Endothelial cell of umbilical vein (primary cell): ENCODE measurements around the gene ACR. TPM values are rescaled to one million over a fixed set of nuclear protein-coding genes. Genes with fewer than 3 reads are reported as not detected.

Experiments used
- BruUV-seq: library from RNA; stranded (reverse); fragments of 400-500 nt; replicated peaks from 2 replicates; lab custom pipeline; 2021; lab: Mats Ljungman, UMichigan
- CTCF ChIA-PET: fragments of 300-600, 350-600 bp; sonication (Branson Sonifier 250); formaldehyde crosslinking; loops from one replicate; lab custom pipeline; 2021; ENCODE audit warnings: antibody characterized with exemption, inconsistent platforms; lab: Charles Lee
- POLR2A ChIA-PET: fragments of 300-600, 350-600 bp; sonication (Branson Sonifier 250); formaldehyde crosslinking; loops from one replicate; lab custom pipeline; 2021; ENCODE audit warnings: antibody characterized with exemption, inconsistent platforms; lab: Charles Lee
- DNase-seq: peaks from one replicate; pipeline ENCODE4 v3.0.0-alpha.2; 2011; ENCODE audit warnings: low read depth, low spot score
- FAIRE-seq: peaks from 2 replicates; lab custom pipeline; 2011; peaks lifted over from hg19 to GRCh38; lab: Jason Lieb, UNC
- H2AFZ ChIP-seq: 2 replicates; pipeline ENCODE4 v1.6.0; 2012; ENCODE audit warnings: low read depth, low read length, control low read depth, inconsistent platforms
- H3K27ac ChIP-seq: 2 replicates; pipeline ENCODE4 v1.5.1; 2011; ENCODE audit warnings: low read depth, mild to moderate bottlenecking, control low read depth, low read length, moderate library complexity; ENCODE audit not compliant: insufficient read depth
- H3K27me3 ChIP-seq, 2 experiments: 2 replicates each; pipeline versions ENCODE4 v1.6.0 to v1.6.1; 2011; ENCODE audit warnings: low read length in 2 of 2, mixed read lengths in 1 of 2; ENCODE audit not compliant: control insufficient read depth in 2 of 2, insufficient read depth in 2 of 2
- H3K36me3 ChIP-seq, 2 experiments: 2 replicates in 1 of 2; 3 replicates in 1 of 2; pipeline ENCODE4 v1.5.1; 2011; ENCODE audit warnings: low read length in 2 of 2, mild to moderate bottlenecking in 1 of 2, moderate library complexity in 1 of 2; ENCODE audit not compliant: control insufficient read depth in 2 of 2, insufficient read depth in 2 of 2; ENCODE audit errors: extremely low read depth in 1 of 2
- H3K4me1 ChIP-seq: 3 replicates; pipeline ENCODE4 v1.5.1; 2011; ENCODE audit warnings: mild to moderate bottlenecking, low read length; ENCODE audit not compliant: control insufficient read depth, insufficient read depth; ENCODE audit errors: extremely low read depth
- H3K4me2 ChIP-seq: 2 replicates; pipeline ENCODE4 v1.6.1; 2011; ENCODE audit warnings: low read length, control low read depth, mixed read lengths; ENCODE audit not compliant: insufficient read depth
- H3K4me3 ChIP-seq, 3 experiments: fragments of 200-600 bp in 1 of 3; sonication (generic), shearing (Covaris generic) in 1 of 3; replicated peaks in 1 of 3; 2 replicates each; pipeline ENCODE4 v1.5.1; 2011 to 2016; ENCODE audit warnings: control low read depth in 3 of 3, low read length in 3 of 3, mild to moderate bottlenecking in 2 of 3, inconsistent platforms in 1 of 3, low read depth in 1 of 3, moderate library complexity in 1 of 3; ENCODE audit not compliant: insufficient read depth in 1 of 3
- H3K79me2 ChIP-seq: 2 replicates; pipeline ENCODE4 v1.6.0; 2012; ENCODE audit warnings: low read length, inconsistent platforms; ENCODE audit not compliant: control insufficient read depth, insufficient read depth
- H3K9ac ChIP-seq: replicated peaks from 2 replicates; pipeline ENCODE3; 2011; ENCODE audit warnings: low read length, control low read depth; ENCODE audit not compliant: insufficient read depth; ENCODE audit errors: extremely low read depth
- H3K9me1 ChIP-seq: replicated peaks from 3 replicates; pipeline ENCODE4 v1.6.0; 2011; ENCODE audit warnings: mild to moderate bottlenecking, low read length; ENCODE audit not compliant: control insufficient read depth, insufficient read depth; ENCODE audit errors: extremely low read depth
- H3K9me3 ChIP-seq: replicated peaks from 2 replicates; pipeline ENCODE4 v1.5.1; 2012; ENCODE audit warnings: low read length, inconsistent platforms; ENCODE audit not compliant: control insufficient read depth, insufficient read depth
- H4K20me1 ChIP-seq: replicated peaks from 2 replicates; pipeline ENCODE3; 2011; ENCODE audit warnings: mild to moderate bottlenecking, low read length; ENCODE audit not compliant: control insufficient read depth, insufficient read depth; ENCODE audit errors: extremely low read depth
- CTCF ChIP-seq, 2 donors: IDR thresholded peaks; 1 replicate in 1 of 2; 2 replicates in 1 of 2; pipeline ENCODE4 v1.5.1; 2011; ENCODE audit warnings: low read length in 2 of 2, mild to moderate bottlenecking in 2 of 2, moderate library complexity in 2 of 2, control low read depth in 1 of 2, inconsistent platforms in 1 of 2, low read depth in 1 of 2; ENCODE audit not compliant: insufficient read depth in 1 of 2; ENCODE audit errors: extremely low read depth in 1 of 2
- EZH2 ChIP-seq: IDR thresholded peaks from 2 replicates; pipeline ENCODE4 v1.6.1; 2012; ENCODE audit warnings: borderline replicate concordance, low read depth, mild to moderate bottlenecking, moderate library complexity, low read length, inconsistent platforms; ENCODE audit not compliant: severe bottlenecking
- FOS ChIP-seq: IDR thresholded peaks from 2 replicates; pipeline ENCODE4 v1.6.1; 2011; ENCODE audit warnings: mild to moderate bottlenecking, low read length, moderate library complexity, borderline replicate concordance; ENCODE audit not compliant: insufficient read depth
- GATA2 ChIP-seq: IDR thresholded peaks from 2 replicates; pipeline ENCODE4 v1.7.0; 2011; ENCODE audit warnings: low read depth, mild to moderate bottlenecking, moderate library complexity, mixed read lengths, low read length; ENCODE audit not compliant: insufficient read length, insufficient read depth
- JUN ChIP-seq: IDR thresholded peaks from 2 replicates; pipeline ENCODE4 v1.6.1; 2011; ENCODE audit warnings: borderline replicate concordance, low read depth; ENCODE audit not compliant: insufficient read length, insufficient read depth
- MAX ChIP-seq: IDR thresholded peaks from 2 replicates; pipeline ENCODE4 v1.6.1; 2011; ENCODE audit not compliant: insufficient read depth, insufficient read length
- MYC ChIP-seq: IDR thresholded peaks from one replicate; pipeline ENCODE4 v1.6.1; 2011; ENCODE audit warnings: mild to moderate bottlenecking, low read depth, low read length
- POLR2A ChIP-seq: IDR thresholded peaks from 2 replicates; pipeline ENCODE4 v1.6.1; 2012; ENCODE audit warnings: low read depth, mild to moderate bottlenecking, control low read depth, low read length
- POLR2AphosphoS5 ChIP-seq: IDR thresholded peaks from 2 replicates; pipeline ENCODE4 v1.6.1; 2012; ENCODE audit warnings: low read depth, mild to moderate bottlenecking, control low read depth, low read length, moderate library complexity; ENCODE audit not compliant: insufficient read depth
- dilution Hi-C: fragments of 300-500 bp; cut with MboI; formaldehyde crosslinking; loops from one replicate; pipeline ENCODE4 v1.15.0; 2019; ENCODE audit warnings: low sequenced_read_pairs; ENCODE audit not compliant: extremely low pct_ligation_motif_present
- intact Hi-C: fragments of 100-400 bp; cut with micrococcal nuclease; formaldehyde crosslinking; loops from one replicate; pipeline ENCODE4 v1.10.0; 2022
- polyA plus RNA-seq, 4 experiments: library from polyadenylated mRNA; depleted of rRNA in 3 of 4; stranded (reverse) in 3 of 4; unstranded in 1 of 4; fragments of >200 nt; gene quantifications; 2 replicates each; pipeline versions ENCODE4 v1.2.1 to v1.2.3, GENCODE V29; 2011 to 2012; ENCODE audit warnings: missing spikeins in 1 of 4
- total RNA-seq: library from RNA; stranded (reverse); gene quantifications from 2 replicates; pipeline ENCODE4 v1.2.3, GENCODE V29; 2021

ACR gene
- total and polyA plus RNA-seq, 2 donors (not counting 3 experiments of a cell fraction or from before 2014, with no cell fraction given), result 0.91 to 4.1 TPM

GRCh38 chr22:50739279-50739691 lies 1.3 kb downstream of the ACR start:
- dilution Hi-C loops (no loop called here), intact Hi-C loops (no loop called here)
- Histone ChIP-seq H3K9me3 (no peaks in the 10 kb centered on the region), H3K27me3 (no peaks in the 10 kb centered on the region), H3K9ac (no peak overlapping the region), H3K9me1 (no peaks in the 10 kb centered on the region), H3K36me3 (no peaks in the 10 kb centered on the region), H3K79me2 (no peaks in the 10 kb centered on the region), H3K4me3 (no peak overlapping the region), H4K20me1 (no peaks in the 10 kb centered on the region), H3K4me1 (no peaks in the 10 kb centered on the region), H3K4me2 (no peak overlapping the region), H2AFZ (no peak overlapping the region), H3K27ac (no peak overlapping the region)
- DNase-seq (no peak), FAIRE-seq (no peak)
- TF ChIP-seq JUN (no peak), POLR2AphosphoS5 (no peak), MYC (no peak), CTCF (IDR thresholded peaks at IDR 0.05; ENCODE audit: extremely low read depth in 1 of 2, insufficient read depth in 1 of 2, low read depth in 1 of 2, low read length in 2 of 2) (no peak), GATA2 (no peak), MAX (no peak), POLR2A (no peak), EZH2 (no peak), FOS (no peak)
- BruUV-seq, result no TSS peak
- POLR2A ChIA-PET, result no interaction called here
- CTCF ChIA-PET, result no interaction called here
